Endothelial cell of umbilical vein (primary cell): Measurements from ENCODE around the gene TMOD1. TPM values are rescaled to one million over a fixed set of nuclear protein-coding genes. Genes with fewer than 3 reads are reported as not detected.

ENCODE experiments used
- BruUV-seq: library from RNA; stranded (reverse); fragments of 400-500 nt; replicated peaks from 2 replicates; lab custom pipeline; 2021; lab: Mats Ljungman, UMichigan
- CTCF ChIA-PET: fragments of 300-600, 350-600 bp; sonication (Branson Sonifier 250); formaldehyde crosslinking; loops from one replicate; lab custom pipeline; 2021; ENCODE audit warnings: antibody characterized with exemption, inconsistent platforms; lab: Charles Lee
- POLR2A ChIA-PET: fragments of 300-600, 350-600 bp; sonication (Branson Sonifier 250); formaldehyde crosslinking; loops from one replicate; lab custom pipeline; 2021; ENCODE audit warnings: antibody characterized with exemption, inconsistent platforms; lab: Charles Lee
- DNase-seq: peaks from one replicate; pipeline ENCODE4 v3.0.0-alpha.2; 2011; ENCODE audit warnings: low read depth, low spot score
- FAIRE-seq: peaks from 2 replicates; lab custom pipeline; 2011; peaks lifted over from hg19 to GRCh38; lab: Jason Lieb, UNC
- H2AFZ ChIP-seq: 2 replicates; pipeline ENCODE4 v1.6.0; 2012; ENCODE audit warnings: low read depth, low read length, control low read depth, inconsistent platforms
- H3K27ac ChIP-seq: 2 replicates; pipeline ENCODE4 v1.5.1; 2011; ENCODE audit warnings: low read depth, mild to moderate bottlenecking, control low read depth, low read length, moderate library complexity; ENCODE audit not compliant: insufficient read depth
- H3K27me3 ChIP-seq, 2 experiments: 2 replicates each; pipeline versions ENCODE4 v1.6.0 to v1.6.1; 2011; ENCODE audit warnings: low read length in 2 of 2, mixed read lengths in 1 of 2; ENCODE audit not compliant: control insufficient read depth in 2 of 2, insufficient read depth in 2 of 2
- H3K36me3 ChIP-seq, 2 experiments: 2 replicates in 1 of 2; 3 replicates in 1 of 2; pipeline ENCODE4 v1.5.1; 2011; ENCODE audit warnings: low read length in 2 of 2, mild to moderate bottlenecking in 1 of 2, moderate library complexity in 1 of 2; ENCODE audit not compliant: control insufficient read depth in 2 of 2, insufficient read depth in 2 of 2; ENCODE audit errors: extremely low read depth in 1 of 2
- H3K4me1 ChIP-seq: 3 replicates; pipeline ENCODE4 v1.5.1; 2011; ENCODE audit warnings: mild to moderate bottlenecking, low read length; ENCODE audit not compliant: control insufficient read depth, insufficient read depth; ENCODE audit errors: extremely low read depth
- H3K4me2 ChIP-seq: 2 replicates; pipeline ENCODE4 v1.6.1; 2011; ENCODE audit warnings: low read length, control low read depth, mixed read lengths; ENCODE audit not compliant: insufficient read depth
- H3K4me3 ChIP-seq, 3 experiments: fragments of 200-600 bp in 1 of 3; sonication (generic), shearing (Covaris generic) in 1 of 3; replicated peaks in 1 of 3; 2 replicates each; pipeline ENCODE4 v1.5.1; 2011 to 2016; ENCODE audit warnings: control low read depth in 3 of 3, low read length in 3 of 3, mild to moderate bottlenecking in 2 of 3, inconsistent platforms in 1 of 3, low read depth in 1 of 3, moderate library complexity in 1 of 3; ENCODE audit not compliant: insufficient read depth in 1 of 3
- H3K79me2 ChIP-seq: 2 replicates; pipeline ENCODE4 v1.6.0; 2012; ENCODE audit warnings: low read length, inconsistent platforms; ENCODE audit not compliant: control insufficient read depth, insufficient read depth
- H3K9ac ChIP-seq: replicated peaks from 2 replicates; pipeline ENCODE3; 2011; ENCODE audit warnings: low read length, control low read depth; ENCODE audit not compliant: insufficient read depth; ENCODE audit errors: extremely low read depth
- H3K9me1 ChIP-seq: replicated peaks from 3 replicates; pipeline ENCODE4 v1.6.0; 2011; ENCODE audit warnings: mild to moderate bottlenecking, low read length; ENCODE audit not compliant: control insufficient read depth, insufficient read depth; ENCODE audit errors: extremely low read depth
- H3K9me3 ChIP-seq: replicated peaks from 2 replicates; pipeline ENCODE4 v1.5.1; 2012; ENCODE audit warnings: low read length, inconsistent platforms; ENCODE audit not compliant: control insufficient read depth, insufficient read depth
- H4K20me1 ChIP-seq: replicated peaks from 2 replicates; pipeline ENCODE3; 2011; ENCODE audit warnings: mild to moderate bottlenecking, low read length; ENCODE audit not compliant: control insufficient read depth, insufficient read depth; ENCODE audit errors: extremely low read depth
- CTCF ChIP-seq, 2 donors: IDR thresholded peaks; 1 replicate in 1 of 2; 2 replicates in 1 of 2; pipeline ENCODE4 v1.5.1; 2011; ENCODE audit warnings: low read length in 2 of 2, mild to moderate bottlenecking in 2 of 2, moderate library complexity in 2 of 2, control low read depth in 1 of 2, inconsistent platforms in 1 of 2, low read depth in 1 of 2; ENCODE audit not compliant: insufficient read depth in 1 of 2; ENCODE audit errors: extremely low read depth in 1 of 2
- EZH2 ChIP-seq: IDR thresholded peaks from 2 replicates; pipeline ENCODE4 v1.6.1; 2012; ENCODE audit warnings: borderline replicate concordance, low read depth, mild to moderate bottlenecking, moderate library complexity, low read length, inconsistent platforms; ENCODE audit not compliant: severe bottlenecking
- FOS ChIP-seq: IDR thresholded peaks from 2 replicates; pipeline ENCODE4 v1.6.1; 2011; ENCODE audit warnings: mild to moderate bottlenecking, low read length, moderate library complexity, borderline replicate concordance; ENCODE audit not compliant: insufficient read depth
- GATA2 ChIP-seq: IDR thresholded peaks from 2 replicates; pipeline ENCODE4 v1.7.0; 2011; ENCODE audit warnings: low read depth, mild to moderate bottlenecking, moderate library complexity, mixed read lengths, low read length; ENCODE audit not compliant: insufficient read length, insufficient read depth
- JUN ChIP-seq: IDR thresholded peaks from 2 replicates; pipeline ENCODE4 v1.6.1; 2011; ENCODE audit warnings: borderline replicate concordance, low read depth; ENCODE audit not compliant: insufficient read length, insufficient read depth
- MYC ChIP-seq: IDR thresholded peaks from one replicate; pipeline ENCODE4 v1.6.1; 2011; ENCODE audit warnings: mild to moderate bottlenecking, low read depth, low read length
- POLR2A ChIP-seq: IDR thresholded peaks from 2 replicates; pipeline ENCODE4 v1.6.1; 2012; ENCODE audit warnings: low read depth, mild to moderate bottlenecking, control low read depth, low read length
- POLR2AphosphoS5 ChIP-seq: IDR thresholded peaks from 2 replicates; pipeline ENCODE4 v1.6.1; 2012; ENCODE audit warnings: low read depth, mild to moderate bottlenecking, control low read depth, low read length, moderate library complexity; ENCODE audit not compliant: insufficient read depth
- dilution Hi-C: fragments of 300-500 bp; cut with MboI; formaldehyde crosslinking; loops from one replicate; pipeline ENCODE4 v1.15.0; 2019; ENCODE audit warnings: low sequenced_read_pairs; ENCODE audit not compliant: extremely low pct_ligation_motif_present
- intact Hi-C: fragments of 100-400 bp; cut with micrococcal nuclease; formaldehyde crosslinking; loops from one replicate; pipeline ENCODE4 v1.10.0; 2022
- polyA plus RNA-seq, 4 experiments: library from polyadenylated mRNA; depleted of rRNA in 3 of 4; stranded (reverse) in 3 of 4; unstranded in 1 of 4; fragments of >200 nt; gene quantifications; 2 replicates each; pipeline versions ENCODE4 v1.2.1 to v1.2.3, GENCODE V29; 2011 to 2012; ENCODE audit warnings: missing spikeins in 1 of 4
- total RNA-seq: library from RNA; stranded (reverse); gene quantifications from 2 replicates; pipeline ENCODE4 v1.2.3, GENCODE V29; 2021
- TF ChIP-seq, protein P1 (sequence below): IDR thresholded peaks from 2 replicates; pipeline ENCODE4 v1.6.1; 2011; ENCODE audit not compliant: insufficient read depth, insufficient read length

Gene TMOD1
- total and polyA plus RNA-seq, 2 donors (not counting 3 experiments of a cell fraction or from before 2014, with no cell fraction given), result 0.26 to 1.4 TPM

- Histone ChIP-seq H3K27ac (no peak overlapping the region), H3K4me1 (peaks cover 10% of the 10 kb centered on the region), H2AFZ (no peak overlapping the region), H3K4me2 (no peak overlapping the region), H3K9me1 (no peaks in the 10 kb centered on the region), H3K36me3 (no peaks in the 10 kb centered on the region), H3K9ac (no peak overlapping the region), H3K4me3 (no peak overlapping the region), H3K79me2 (no peaks in the 10 kb centered on the region), H4K20me1 (no peaks in the 10 kb centered on the region), H3K9me3 (no peaks in the 10 kb centered on the region), H3K27me3 (peaks cover 3 to 13% of the 10 kb centered on the region in 2 experiments)
- no TSS peak for BruUV-seq
- intact Hi-C loops, result no loop called here
- FAIRE-seq, result no peak
- TF ChIP-seq EZH2, result no peak
- no peak for TF ChIP-seq CTCF (IDR thresholded peaks at IDR 0.05; ENCODE audit: extremely low read depth in 1 of 2, insufficient read depth in 1 of 2, low read depth in 1 of 2, low read length in 2 of 2)
- no peak for TF ChIP-seq GATA2
- TF ChIP-seq, protein P1, sequence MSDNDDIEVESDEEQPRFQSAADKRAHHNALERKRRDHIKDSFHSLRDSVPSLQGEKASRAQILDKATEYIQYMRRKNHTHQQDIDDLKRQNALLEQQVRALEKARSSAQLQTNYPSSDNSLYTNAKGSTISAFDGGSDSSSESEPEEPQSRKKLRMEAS, result no peak
- no peak for TF ChIP-seq POLR2A
- TF ChIP-seq JUN, result no peak
- TF ChIP-seq FOS, result no peak
- TF ChIP-seq MYC, result no peak
- no peak for TF ChIP-seq POLR2AphosphoS5
- DNase-seq, result no peak
- dilution Hi-C loops, result no loop called here
- POLR2A ChIA-PET, result no interaction called here
- CTCF ChIA-PET, result interaction anchor here (1.0 to 2.5 kb wide), 4 partner anchors 21 to 99 kb away, joined by 3 to 9 read pairs (median 5); no protein-coding TSS in a partner anchor
Measured at GRCh38 chr9:97568461-97569275, 67.2 kb downstream of the TMOD1 start.
